HG03378 (cell line): ENCODE data around the gene NLGN4Y.
"Not testable (repeated sequence)": the region's sequence is repeated elsewhere in the genome, so short reads cannot be mapped to it uniquely, and the experiment has no call there.

Source experiments
- ATAC-seq: cut with Tn5 transposase; IDR thresholded peaks from one replicate; pipeline ENCODE4 v1.9.1; 2021; ENCODE audit warnings: mild to moderate bottlenecking, moderate library complexity; ENCODE audit not compliant: unreplicated experiment

NLGN4Y gene

GRCh38 chrY:14834103-14835060 is 310.1 kb downstream of the NLGN4Y start:
- no peak for ATAC-seq

GRCh38 chrY:14837466-14837865 is 313.1 kb downstream of the NLGN4Y start:
- no peak for ATAC-seq

- ATAC-seq, result no peak
These were observed 326.4 kb downstream of the NLGN4Y start for GRCh38 chrY:14850734-14851133.

GRCh38 chrY:14860448-14860847 is 336.1 kb downstream of the NLGN4Y start:
- ATAC-seq, result no peak

- ATAC-seq, result not testable (repeated sequence)
These were observed 336.7 kb downstream of the NLGN4Y start for GRCh38 chrY:14861033-14861432.

GRCh38 chrY:14871971-14872370 is 347.6 kb downstream of the NLGN4Y start:
- no peak for ATAC-seq
